WTC11 (cell line): ENCODE measurements around the gene ZFR. TPM values are rescaled to one million over a fixed set of nuclear protein-coding genes. Genes with fewer than 3 reads are reported as not detected.

Experiments
- ATAC-seq: fragments of 200-7000 bp; cut with Tn5 transposase; 2 replicates; pipeline ENCODE4 v1.10.0; 2021; ENCODE audit warnings: mild to moderate bottlenecking, moderate library complexity
- CTCF ChIA-PET: fragments of 300-600 bp; sonication (Branson Sonifier 250); formaldehyde crosslinking; loops from one replicate; lab custom pipeline; 2021; ENCODE audit warnings: antibody characterized with exemption; lab: Charles Lee
- POLR2A ChIA-PET: fragments of 350-600 bp; sonication (Branson Sonifier 250); formaldehyde crosslinking; loops from one replicate; lab custom pipeline; 2021; ENCODE audit warnings: antibody characterized with exemption; lab: Charles Lee
- DNase-seq: peaks from one replicate; pipeline ENCODE4 v3.0.0; 2021; ENCODE audit warnings: low spot score
- H3K27ac Mint-ChIP-seq: 2 replicates; pipeline ENCODE4 v1.8.0; 2021; ENCODE audit warnings: mixed read lengths
- H3K27me3 Mint-ChIP-seq: 2 replicates; pipeline ENCODE4 v1.8.0; 2021; ENCODE audit warnings: low read depth, mild to moderate bottlenecking, moderate library complexity, mixed read lengths
- H3K36me3 Mint-ChIP-seq: 2 replicates; pipeline ENCODE4 v1.8.0; 2021; ENCODE audit warnings: mixed read lengths
- H3K4me1 Mint-ChIP-seq: 2 replicates; pipeline ENCODE4 v1.8.0; 2022; ENCODE audit warnings: mixed read lengths
- H3K4me3 Mint-ChIP-seq: 2 replicates; pipeline ENCODE4 v1.8.0; 2021; ENCODE audit warnings: mild to moderate bottlenecking, moderate library complexity, mixed read lengths
- H3K9me3 Mint-ChIP-seq: 2 replicates; pipeline ENCODE4 v1.8.0; 2021; ENCODE audit warnings: mixed read lengths
- AFF4 ChIP-seq: sonication (generic); formaldehyde crosslinking; IDR thresholded peaks from 2 replicates; pipeline ENCODE4 v1.8.1; 2023; ENCODE audit warnings: mild to moderate bottlenecking, missing genetic modification reagents, borderline replicate concordance
- ATF1 ChIP-seq: sonication (generic); formaldehyde crosslinking; IDR thresholded peaks from 2 replicates; pipeline ENCODE4 v1.8.1; 2023; ENCODE audit warnings: mild to moderate bottlenecking, moderate library complexity, missing genetic modification reagents
- E2F1 ChIP-seq: sonication (generic); formaldehyde crosslinking; IDR thresholded peaks from 2 replicates; pipeline ENCODE4 v1.8.0; 2022; ENCODE audit warnings: mild to moderate bottlenecking, missing genetic modification reagents
- ESRRA ChIP-seq: sonication (generic); formaldehyde crosslinking; IDR thresholded peaks from 2 replicates; pipeline ENCODE4 v1.8.1; 2022; ENCODE audit warnings: mild to moderate bottlenecking, missing genetic modification reagents, borderline replicate concordance
- ETV6 ChIP-seq: sonication (generic); formaldehyde crosslinking; IDR thresholded peaks from 2 replicates; pipeline ENCODE4 v1.8.1; 2022; ENCODE audit warnings: mild to moderate bottlenecking, missing genetic modification reagents
- FOXP4 ChIP-seq: sonication (generic); formaldehyde crosslinking; IDR thresholded peaks from 2 replicates; pipeline ENCODE4 v1.8.0; 2022; ENCODE audit warnings: mild to moderate bottlenecking, missing genetic modification reagents
- GABPB1 ChIP-seq: sonication (generic); formaldehyde crosslinking; IDR thresholded peaks from 2 replicates; pipeline ENCODE4 v1.8.1; 2023; ENCODE audit warnings: mild to moderate bottlenecking, missing genetic modification reagents
- NR1H2 ChIP-seq: sonication (generic); formaldehyde crosslinking; IDR thresholded peaks from 2 replicates; pipeline ENCODE4 v1.9.0; 2021; ENCODE audit warnings: mild to moderate bottlenecking, moderate library complexity, missing genetic modification reagents
- TP53 ChIP-seq: sonication (generic); formaldehyde crosslinking; IDR thresholded peaks from 2 replicates; pipeline ENCODE4 v1.8.1; 2023; ENCODE audit warnings: mild to moderate bottlenecking, missing genetic modification reagents
- ZNF121 ChIP-seq: sonication (generic); formaldehyde crosslinking; IDR thresholded peaks from 2 replicates; pipeline ENCODE4 v1.8.0; 2023; ENCODE audit warnings: missing genetic modification reagents
- ZNF232 ChIP-seq: sonication (generic); formaldehyde crosslinking; IDR thresholded peaks from 2 replicates; pipeline ENCODE4 v1.8.0; 2022; ENCODE audit warnings: mild to moderate bottlenecking, missing genetic modification reagents
- ZNF396 ChIP-seq: fragments of 250-450 bp; sonication (Bioruptor Pico); IDR thresholded peaks from 2 replicates; pipeline ENCODE4 v1.8.0; 2021; ENCODE audit warnings: mild to moderate bottlenecking, moderate library complexity, borderline replicate concordance
- ZNF425 ChIP-seq: fragments of 250-450 bp; sonication (Bioruptor Pico); conservative IDR thresholded peaks from 2 replicates; pipeline ENCODE4 v1.9.0; 2021; ENCODE audit warnings: mild to moderate bottlenecking
- total RNA-seq: library from RNA; stranded (reverse); gene quantifications from 3 replicates; pipeline ENCODE4 v1.2.3, GENCODE V29; 2021

ZFR gene
- total RNA-seq, 1 experiment from 2014 or later, result 64.5 TPM

- TF ChIP-seq ZNF425, result no peak
Measured at GRCh38 chr5:32392039-32392438, 52.5 kb downstream of the ZFR start (continued).

- no peak for ATAC-seq
- H3K36me3 Mint-ChIP-seq, result peaks cover 61% of the 10 kb centered on the region
- CTCF ChIA-PET, result no interaction called here
Measured at GRCh38 chr5:32390819-32391591, 53.5 kb downstream of the ZFR start.

GRCh38 chr5:32388432-32389129 lies 56.0 kb downstream of the ZFR start:
- H3K36me3 Mint-ChIP-seq, result peaks cover 63% of the 10 kb centered on the region
- ChIA-PET CTCF (no interaction called here), POLR2A (interaction anchor here (0.8 kb wide), 1 partner anchor 9 kb away, joined by 3 read pairs; no protein-coding TSS in a partner anchor)
- no peaks in the 10 kb centered on the region for H3K4me1 Mint-ChIP-seq
- no peaks in the 10 kb centered on the region for H3K9me3 Mint-ChIP-seq
- no peak overlapping the region for H3K27ac Mint-ChIP-seq
- ATAC-seq, result no peak
- TF ChIP-seq ZNF121, result no peak
- no peak for TF ChIP-seq ATF1 (CRISPR knock-in tag)
- TF ChIP-seq ZNF396, result no peak
- no peak for TF ChIP-seq E2F1 (CRISPR knock-in tag)
- no peak for TF ChIP-seq ETV6
- TF ChIP-seq FOXP4 (CRISPR knock-in tag), result no peak
- no peak for TF ChIP-seq TP53
- TF ChIP-seq AFF4, result no peak
- TF ChIP-seq, all 79 proteins: peak for 0
- DNase-seq, result no peak
- no peaks in the 10 kb centered on the region for H3K27me3 Mint-ChIP-seq
- no peak overlapping the region for H3K4me3 Mint-ChIP-seq

More at GRCh38 chr5:32390819-32391591, 53.5 kb downstream of the ZFR start:
- no peaks in the 10 kb centered on the region for H3K27me3 Mint-ChIP-seq
- DNase-seq, result no peak
- no peak overlapping the region for H3K4me3 Mint-ChIP-seq
- no peaks in the 10 kb centered on the region for H3K9me3 Mint-ChIP-seq
- H3K27ac Mint-ChIP-seq, result no peak overlapping the region
- TF ChIP-seq GABPB1 (CRISPR knock-in tag) (peak; percentile 86), ESRRA (CRISPR knock-in tag) (no peak), NR1H2 (CRISPR knock-in tag) (no peak), ZNF232 (CRISPR knock-in tag) (no peak)
- TF ChIP-seq, all 79 proteins: peak for 1
- POLR2A ChIA-PET, result no interaction called here
- H3K4me1 Mint-ChIP-seq, result no peaks in the 10 kb centered on the region
